ENCODE measurements around the gene EVI5. TPM values are rescaled to one million over a fixed set of nuclear protein-coding genes. Genes with fewer than 3 reads are reported as not detected.
A peak's percentile ranks its signal among the peaks of the same experiment; 100 is the strongest.

The EVI5 gene
- total and polyA plus RNA-seq, 2 donors (not counting 1 experiment from before 2014, with no cell fraction given) = 1.5 to 36.3 TPM

DNA sequence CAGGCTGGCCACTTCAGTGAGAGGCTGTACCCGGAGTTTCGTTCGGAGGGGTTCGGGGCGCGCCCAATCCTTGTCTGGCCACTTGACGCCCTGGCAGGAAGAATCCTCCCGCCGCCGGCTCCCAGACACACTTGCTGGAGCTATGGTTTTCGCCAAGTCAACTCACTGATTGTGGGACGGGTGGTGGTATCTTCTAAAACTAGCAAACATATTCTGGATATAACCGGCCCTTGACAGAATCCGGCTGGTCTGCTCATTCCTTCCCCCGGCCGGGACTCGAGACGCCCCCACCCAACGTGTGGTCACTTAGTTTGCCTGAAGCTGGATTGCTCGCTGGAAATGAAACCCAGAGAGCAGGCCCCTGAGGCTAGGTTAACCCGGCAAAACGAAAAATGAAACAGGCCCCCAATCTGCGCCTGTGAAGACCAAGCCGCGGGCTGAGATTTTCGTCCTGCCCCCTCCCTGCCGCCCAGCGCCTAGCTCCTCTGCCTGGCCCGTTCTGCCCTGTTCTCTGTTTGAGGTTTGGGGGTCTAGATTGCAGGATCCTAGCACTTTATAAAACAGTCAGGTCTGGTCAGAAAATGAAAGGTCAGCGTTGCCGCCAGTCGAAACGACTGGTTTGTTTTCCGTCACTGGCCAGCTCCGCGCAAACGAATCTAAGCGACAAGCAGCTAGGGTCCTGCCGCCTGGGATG, 302.8 kb downstream of the EVI5 start:
- H3K36me3 ChIP-seq (replicated peaks in 1 of 2; ENCODE audit: control extremely low read depth in 1 of 2, control insufficient read depth in 1 of 2, extremely low read depth in 1 of 2, insufficient read depth in 2 of 2, low read length in 1 of 2) = no peaks in the 10 kb centered on the region
- 29% methylated on average over 31 of the region's 39 CpGs for WGBS (ENCODE audit: insufficient coverage)
- no peak overlapping the region for H3K27ac ChIP-seq (ENCODE audit: low read length in 2 of 2)
- H3K79me2 ChIP-seq (ENCODE audit: control insufficient read depth, insufficient read depth, low read length) = no peaks in the 10 kb centered on the region
- H3K9ac ChIP-seq (ENCODE audit: low read length) = peak overlapping the region; percentile 76
- Mint-ChIP-seq H3K4me1 (peaks cover 32% of the 10 kb centered on the region), H3K27ac (no peak overlapping the region), H3K4me3 (peak overlapping the region; percentile 87), H3K9me3 (ENCODE audit: insufficient read depth) (no peaks in the 10 kb centered on the region), H3K27me3 (peaks cover 28% of the 10 kb centered on the region)
- peak; percentile 27 for DNase-seq
- POLR2A ChIA-PET = no interaction called here
- ATAC-seq (ENCODE audit: low read depth) = no peak
- intact Hi-C loops (cut with micrococcal nuclease) = loop anchor here (10.0 kb wide), 2 partner anchors 53 to 113 kb away; no protein-coding TSS in a partner anchor
- H3K4me3 ChIP-seq (ENCODE audit: control extremely low read depth in 1 of 5, extremely low read depth in 1 of 5, insufficient read depth in 1 of 5, low read depth in 2 of 5, low read length in 4 of 5) = peak overlapping the region; percentile 42 to 70 (median 59)
- H3K4me1 ChIP-seq (ENCODE audit: control insufficient read depth in 2 of 2, insufficient read depth in 2 of 2, low read length in 2 of 2) = peaks cover 31 to 40% of the 10 kb centered on the region in 2 donors
- peaks cover 0 to 13% (median 0%) of the 10 kb centered on the region in 3 donors for H3K9me3 ChIP-seq (ENCODE audit: control extremely low read depth in 1 of 3, control insufficient read depth in 2 of 3, insufficient read depth in 1 of 3, low read length in 2 of 3)
- H3K4me2 ChIP-seq (replicated peaks; ENCODE audit: low read depth, low read length, poor library complexity, severe bottlenecking) = peak overlapping the region; percentile 95
- H2AFZ ChIP-seq (ENCODE audit: insufficient read depth, low read depth, low read length, poor library complexity, severe bottlenecking) = peak overlapping the region; percentile 89
- no peak for TF ChIP-seq EZH2 (IDR thresholded peaks at IDR 0.05; ENCODE audit: borderline replicate concordance, insufficient read depth, low read depth, low read length, poor library complexity, severe bottlenecking)
- TF ChIP-seq, protein P1, sequence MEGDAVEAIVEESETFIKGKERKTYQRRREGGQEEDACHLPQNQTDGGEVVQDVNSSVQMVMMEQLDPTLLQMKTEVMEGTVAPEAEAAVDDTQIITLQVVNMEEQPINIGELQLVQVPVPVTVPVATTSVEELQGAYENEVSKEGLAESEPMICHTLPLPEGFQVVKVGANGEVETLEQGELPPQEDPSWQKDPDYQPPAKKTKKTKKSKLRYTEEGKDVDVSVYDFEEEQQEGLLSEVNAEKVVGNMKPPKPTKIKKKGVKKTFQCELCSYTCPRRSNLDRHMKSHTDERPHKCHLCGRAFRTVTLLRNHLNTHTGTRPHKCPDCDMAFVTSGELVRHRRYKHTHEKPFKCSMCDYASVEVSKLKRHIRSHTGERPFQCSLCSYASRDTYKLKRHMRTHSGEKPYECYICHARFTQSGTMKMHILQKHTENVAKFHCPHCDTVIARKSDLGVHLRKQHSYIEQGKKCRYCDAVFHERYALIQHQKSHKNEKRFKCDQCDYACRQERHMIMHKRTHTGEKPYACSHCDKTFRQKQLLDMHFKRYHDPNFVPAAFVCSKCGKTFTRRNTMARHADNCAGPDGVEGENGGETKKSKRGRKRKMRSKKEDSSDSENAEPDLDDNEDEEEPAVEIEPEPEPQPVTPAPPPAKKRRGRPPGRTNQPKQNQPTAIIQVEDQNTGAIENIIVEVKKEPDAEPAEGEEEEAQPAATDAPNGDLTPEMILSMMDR (IDR thresholded peaks at IDR 0.05) = no peak
- no peaks in the 10 kb centered on the region for H4K20me1 ChIP-seq (ENCODE audit: control insufficient read depth, insufficient read depth, low read length, poor library complexity, severe bottlenecking)
- CTCF ChIA-PET = interaction anchor here (1.1 to 1.6 kb wide), 2 partner anchors 12 to 170 kb away, joined by 3 read pairs; no protein-coding TSS in a partner anchor
- peaks cover 0 to 53% (median 19%) of the 10 kb centered on the region in 4 experiments for H3K27me3 ChIP-seq (replicated peaks in 1 of 4; ENCODE audit: control extremely low read depth in 1 of 4, control insufficient read depth in 3 of 4, insufficient read depth in 4 of 4, low read length in 3 of 4)

DNA sequence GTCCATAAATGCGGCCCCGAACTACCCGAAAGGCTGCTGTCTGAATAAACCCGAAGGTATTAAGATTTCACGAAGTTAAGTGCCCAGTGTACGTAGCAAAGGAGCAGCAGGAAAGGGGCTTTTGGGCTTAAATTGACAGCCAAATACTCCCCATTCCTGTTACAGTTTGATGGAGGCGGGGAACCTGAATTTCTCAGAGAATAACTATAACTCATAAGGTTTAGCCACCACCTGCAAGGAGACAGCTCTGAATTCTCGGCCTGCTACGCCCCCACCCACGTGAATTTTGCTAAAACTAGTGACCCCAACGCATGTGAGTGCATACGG, 303.3 kb downstream of the EVI5 start:
- Histone ChIP-seq H2AFZ (ENCODE audit: insufficient read depth, low read depth, low read length, poor library complexity, severe bottlenecking) (no peak overlapping the region), H3K4me3 (ENCODE audit: control extremely low read depth in 1 of 5, extremely low read depth in 1 of 5, insufficient read depth in 1 of 5, low read depth in 2 of 5, low read length in 4 of 5) (no peak overlapping the region), H3K36me3 (replicated peaks in 1 of 2; ENCODE audit: control extremely low read depth in 1 of 2, control insufficient read depth in 1 of 2, extremely low read depth in 1 of 2, insufficient read depth in 2 of 2, low read length in 1 of 2) (no peaks in the 10 kb centered on the region), H3K27ac (ENCODE audit: low read length in 2 of 2) (no peak overlapping the region), H4K20me1 (ENCODE audit: control insufficient read depth, insufficient read depth, low read length, poor library complexity, severe bottlenecking) (no peaks in the 10 kb centered on the region), H3K27me3 (replicated peaks in 1 of 4; ENCODE audit: control extremely low read depth in 1 of 4, control insufficient read depth in 3 of 4, insufficient read depth in 4 of 4, low read length in 3 of 4) (peaks cover 0 to 49% (median 19%) of the 10 kb centered on the region in 4 experiments), H3K4me1 (ENCODE audit: control insufficient read depth in 2 of 2, insufficient read depth in 2 of 2, low read length in 2 of 2) (peaks cover 28 to 37% of the 10 kb centered on the region in 2 donors), H3K9ac (ENCODE audit: low read length) (no peak overlapping the region), H3K9me3 (ENCODE audit: control extremely low read depth in 1 of 3, control insufficient read depth in 2 of 3, insufficient read depth in 1 of 3, low read length in 2 of 3) (peaks cover 0 to 13% (median 0%) of the 10 kb centered on the region in 3 donors), H3K4me2 (replicated peaks; ENCODE audit: low read depth, low read length, poor library complexity, severe bottlenecking) (no peak overlapping the region), H3K79me2 (ENCODE audit: control insufficient read depth, insufficient read depth, low read length) (no peaks in the 10 kb centered on the region)
- Mint-ChIP-seq H3K4me1 (peaks cover 33% of the 10 kb centered on the region), H3K27ac (no peak overlapping the region), H3K4me3 (peak overlapping the region; percentile 87), H3K9me3 (ENCODE audit: insufficient read depth) (no peaks in the 10 kb centered on the region), H3K27me3 (peaks cover 28% of the 10 kb centered on the region)
- DNase-seq (no peak), ATAC-seq (ENCODE audit: low read depth) (no peak)
- WGBS (ENCODE audit: insufficient coverage) = 96% methylated on average over 6 of the region's 12 CpGs
- TF ChIP-seq, protein P1 (IDR thresholded peaks at IDR 0.05) = no peak
- TF ChIP-seq EZH2 (IDR thresholded peaks at IDR 0.05; ENCODE audit: borderline replicate concordance, insufficient read depth, low read depth, low read length, poor library complexity, severe bottlenecking) = no peak
- POLR2A ChIA-PET = no interaction called here
- CTCF ChIA-PET = interaction anchor here (1.1 kb wide), 1 partner anchor 12 kb away, joined by 3 read pairs; no protein-coding TSS in a partner anchor
- intact Hi-C loops (cut with micrococcal nuclease) = loop anchor here (10.0 kb wide), 2 partner anchors 53 to 113 kb away; no protein-coding TSS in a partner anchor

Data from B cell (primary cell).